ENCODE measurements around the gene P2RX3. TPM values are rescaled to one million over a fixed set of nuclear protein-coding genes. Genes with fewer than 3 reads are reported as not detected.

Gene P2RX3
- total and polyA plus RNA-seq, 9 donors, result 0.12 to 0.13 TPM; not detected in 7

DNA sequence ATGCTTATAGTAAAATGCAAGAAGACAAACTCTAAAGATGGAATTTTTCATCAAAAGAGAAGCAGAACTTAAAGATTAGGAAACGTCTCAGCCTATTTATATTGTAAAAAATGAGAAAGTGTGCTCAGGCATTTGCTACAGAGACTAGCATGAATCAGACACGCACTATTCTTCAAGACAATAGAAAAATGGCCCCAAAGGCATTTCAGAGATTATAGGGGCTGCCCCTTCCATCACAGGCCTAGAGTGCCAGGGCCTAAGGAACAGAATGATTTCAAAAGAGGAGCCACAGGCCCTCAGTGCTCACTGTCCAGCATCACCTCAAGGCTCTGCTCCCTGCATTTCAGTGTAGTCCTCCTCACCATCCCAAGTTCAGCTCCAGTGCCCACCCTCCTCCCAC is 40.9 kb upstream of the P2RX3 start:
- Histone ChIP-seq H3K36me3 (peaks cover 8% of the 10 kb centered on the region), H3K27ac (no peak overlapping the region), H3K4me1 (ENCODE audit: insufficient read depth) (no peaks in the 10 kb centered on the region), H3K4me3 (no peak overlapping the region), H3K9me3 (peaks cover 0 to 19% of the 10 kb centered on the region in 2 donors), H3K27me3 (no peaks in the 10 kb centered on the region)
- 78 to 83% (median 81%) methylated on average over 2 of the region's 2 CpGs for WGBS, 3 donors
- intact Hi-C loops (cut with DNase I), result no loop called here
- DNase-seq, result no peak
- TF ChIP-seq EP300 (IDR thresholded peaks at IDR 0.05) (no peak), POLR2A (IDR thresholded peaks at IDR 0.05) (no peak)
- TF ChIP-seq, protein P1, sequence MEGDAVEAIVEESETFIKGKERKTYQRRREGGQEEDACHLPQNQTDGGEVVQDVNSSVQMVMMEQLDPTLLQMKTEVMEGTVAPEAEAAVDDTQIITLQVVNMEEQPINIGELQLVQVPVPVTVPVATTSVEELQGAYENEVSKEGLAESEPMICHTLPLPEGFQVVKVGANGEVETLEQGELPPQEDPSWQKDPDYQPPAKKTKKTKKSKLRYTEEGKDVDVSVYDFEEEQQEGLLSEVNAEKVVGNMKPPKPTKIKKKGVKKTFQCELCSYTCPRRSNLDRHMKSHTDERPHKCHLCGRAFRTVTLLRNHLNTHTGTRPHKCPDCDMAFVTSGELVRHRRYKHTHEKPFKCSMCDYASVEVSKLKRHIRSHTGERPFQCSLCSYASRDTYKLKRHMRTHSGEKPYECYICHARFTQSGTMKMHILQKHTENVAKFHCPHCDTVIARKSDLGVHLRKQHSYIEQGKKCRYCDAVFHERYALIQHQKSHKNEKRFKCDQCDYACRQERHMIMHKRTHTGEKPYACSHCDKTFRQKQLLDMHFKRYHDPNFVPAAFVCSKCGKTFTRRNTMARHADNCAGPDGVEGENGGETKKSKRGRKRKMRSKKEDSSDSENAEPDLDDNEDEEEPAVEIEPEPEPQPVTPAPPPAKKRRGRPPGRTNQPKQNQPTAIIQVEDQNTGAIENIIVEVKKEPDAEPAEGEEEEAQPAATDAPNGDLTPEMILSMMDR (IDR thresholded peaks at IDR 0.05), result no peak

DNA sequence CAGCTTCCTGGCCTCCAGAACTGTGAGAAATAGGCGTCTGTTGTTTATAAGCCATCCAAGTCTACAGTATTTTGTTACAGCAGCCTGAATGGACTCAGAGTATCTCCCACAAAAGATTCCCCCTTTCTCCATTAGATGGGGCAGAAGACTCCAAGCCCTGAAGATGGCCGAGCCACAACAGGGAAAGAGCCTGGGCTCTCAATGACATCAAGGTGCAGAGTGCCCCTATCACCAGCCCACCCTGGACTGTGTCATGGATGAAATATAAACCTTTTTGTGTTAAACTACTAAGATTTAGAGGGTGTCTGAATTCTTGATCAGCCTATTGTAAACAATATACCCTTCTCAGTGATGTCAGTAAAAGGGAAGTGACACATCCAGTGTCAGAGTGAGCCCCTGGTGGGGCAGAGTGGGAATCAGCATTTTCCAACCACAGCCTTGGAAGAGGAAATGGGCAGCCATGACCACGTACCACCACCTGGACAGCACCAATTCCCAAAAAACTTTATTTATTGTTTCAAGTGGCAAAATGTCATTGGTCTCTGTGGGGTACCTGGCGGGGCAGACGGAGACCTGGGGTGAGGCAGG is 38.9 kb upstream of the P2RX3 start:
- Histone ChIP-seq H3K27ac (no peak overlapping the region), H3K27me3 (no peaks in the 10 kb centered on the region), H3K36me3 (peaks cover 8% of the 10 kb centered on the region), H3K4me3 (no peak overlapping the region), H3K9me3 (peaks cover 0 to 19% of the 10 kb centered on the region in 2 donors), H3K4me1 (ENCODE audit: insufficient read depth) (peaks cover 2% of the 10 kb centered on the region)
- 96 to 98% (median 97%) methylated on average over 5 of the region's 5 CpGs for WGBS, 3 donors
- intact Hi-C loops (cut with DNase I), result no loop called here
- no peak for DNase-seq
- no peak for TF ChIP-seq EP300 (IDR thresholded peaks at IDR 0.05)
- TF ChIP-seq, protein P1 (IDR thresholded peaks at IDR 0.05), result no peak
- no peak for TF ChIP-seq POLR2A (IDR thresholded peaks at IDR 0.05)

DNA sequence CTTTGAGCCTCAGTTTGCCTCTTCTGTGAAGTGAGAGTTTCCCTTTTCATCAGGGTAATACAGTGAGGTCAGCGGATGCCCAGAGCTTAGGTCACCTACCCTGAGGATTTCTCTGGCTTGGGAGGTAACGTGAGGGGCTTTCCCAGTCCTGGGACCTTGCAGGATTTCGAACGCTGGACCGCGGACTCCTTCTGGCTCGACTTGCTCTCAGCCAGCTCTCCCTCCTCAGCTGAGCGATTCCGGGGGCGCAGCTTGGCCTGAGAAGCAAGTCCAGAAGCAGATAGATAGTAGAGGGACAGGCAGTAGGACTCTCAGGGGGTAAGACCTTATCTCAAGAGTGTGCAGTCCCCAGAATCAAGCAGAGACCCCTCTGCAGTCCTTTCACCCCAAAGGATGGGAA is 37.4 kb upstream of the P2RX3 start:
- intact Hi-C loops (cut with DNase I), result no loop called here
- H3K36me3 ChIP-seq, result peaks cover 8% of the 10 kb centered on the region

DNA sequence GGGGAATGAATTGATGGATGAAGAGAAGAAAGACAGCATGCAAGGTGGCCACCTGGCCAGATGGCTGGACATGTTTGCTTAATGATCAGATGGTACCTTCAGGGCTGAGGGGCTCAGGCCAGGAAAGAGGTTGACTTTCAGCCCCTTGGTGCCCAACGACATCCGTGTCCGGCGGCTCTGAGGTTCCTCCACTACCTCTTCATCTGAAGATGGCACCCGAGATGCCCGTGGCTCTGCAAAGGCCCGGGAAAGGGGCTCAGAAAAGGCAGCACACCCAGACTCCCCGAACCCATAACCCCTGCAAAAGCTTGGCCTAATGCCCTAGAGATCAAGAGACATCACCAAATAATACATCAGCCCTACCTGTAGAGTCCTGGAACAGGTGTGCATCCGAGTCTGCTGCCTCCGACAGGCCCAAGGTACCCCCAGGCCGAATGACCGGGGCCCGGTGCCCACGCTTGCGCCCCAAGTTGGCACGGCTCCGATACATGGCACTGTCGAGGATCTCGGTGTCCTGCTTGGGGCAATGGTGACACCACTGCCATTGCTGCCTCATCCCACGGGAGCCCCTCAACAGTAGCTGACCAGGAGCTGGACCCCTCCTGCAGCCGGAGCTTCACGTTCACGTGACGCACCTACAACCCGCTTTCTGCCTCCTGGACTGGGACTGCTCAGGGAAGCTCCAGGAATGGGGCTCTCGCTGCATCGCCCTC is 36.3 kb upstream of the P2RX3 start:
- peaks cover 10% of the 10 kb centered on the region for H3K4me1 ChIP-seq (ENCODE audit: insufficient read depth)
- H3K36me3 ChIP-seq, result peaks cover 8% of the 10 kb centered on the region
- intact Hi-C loops (cut with DNase I), result no loop called here
- 95 to 98% (median 96%) methylated on average over 27 of the region's 27 CpGs for WGBS, 3 donors
- no peak for DNase-seq
- TF ChIP-seq EP300 (IDR thresholded peaks at IDR 0.05) (no peak), POLR2A (IDR thresholded peaks at IDR 0.05) (no peak)
- TF ChIP-seq, protein P1 (IDR thresholded peaks at IDR 0.05), result no peak
- no peak overlapping the region for H3K4me3 ChIP-seq
- no peak overlapping the region for H3K27ac ChIP-seq
- peaks cover 0 to 19% of the 10 kb centered on the region in 2 donors for H3K9me3 ChIP-seq
- no peaks in the 10 kb centered on the region for H3K27me3 ChIP-seq

More for the DNA sequence above, 37.4 kb upstream of the P2RX3 start:
- no peak for TF ChIP-seq EP300 (IDR thresholded peaks at IDR 0.05)
- TF ChIP-seq, protein P1 (IDR thresholded peaks at IDR 0.05), result no peak
- TF ChIP-seq POLR2A (IDR thresholded peaks at IDR 0.05), result no peak
- no peak for DNase-seq
- Histone ChIP-seq H3K27me3 (no peaks in the 10 kb centered on the region), H3K9me3 (peaks cover 0 to 19% of the 10 kb centered on the region in 2 donors), H3K4me1 (ENCODE audit: insufficient read depth) (peaks cover 10% of the 10 kb centered on the region), H3K27ac (no peak overlapping the region), H3K4me3 (no peak overlapping the region)
- WGBS, 3 donors, result 97% methylated on average over 10 of the region's 10 CpGs

Measured in ovary (tissue), 9 donors.